GM23338 (cell line): ENCODE results near the gene TUBA8. TPM values are rescaled to one million over a fixed set of nuclear protein-coding genes. Genes with fewer than 3 reads are reported as not detected.

ENCODE experiments used
- CREB1 ChIP-seq: fragments of 250-450 bp; sonication (Bioruptor Pico); IDR thresholded peaks from 2 replicates; pipeline ENCODE4 v1.5.0; 2020; ENCODE audit warnings: low read depth, mild to moderate bottlenecking, moderate library complexity
- ETS1 ChIP-seq: IDR thresholded peaks from 2 replicates; pipeline ENCODE4 v1.6.1; 2016; ENCODE audit warnings: antibody characterized with exemption
- NANOG ChIP-seq: IDR thresholded peaks from 2 replicates; pipeline ENCODE4 v1.6.1; 2016; ENCODE audit warnings: antibody characterized with exemption, borderline replicate concordance
- STAT1 ChIP-seq: IDR thresholded peaks from one replicate; pipeline ENCODE4 v1.6.1; 2016; ENCODE audit warnings: antibody characterized with exemption; ENCODE audit not compliant: unreplicated experiment
- ZNF114 ChIP-seq: fragments of 250-450 bp; sonication (Bioruptor Pico); IDR thresholded peaks from 2 replicates; pipeline ENCODE4 v1.5.0; 2020; ENCODE audit warnings: mild to moderate bottlenecking, moderate library complexity
- ZNF331 ChIP-seq: fragments of 250-450 bp; sonication (Bioruptor Pico); IDR thresholded peaks from 2 replicates; pipeline ENCODE4 v1.5.0; 2020; ENCODE audit warnings: low read depth, mild to moderate bottlenecking, moderate library complexity
- ZNF462 ChIP-seq: fragments of 250-450 bp; sonication (Bioruptor Pico); IDR thresholded peaks from 2 replicates; pipeline ENCODE4 v1.5.0; 2020; ENCODE audit warnings: mild to moderate bottlenecking, moderate library complexity
- polyA plus RNA-seq: library from polyadenylated mRNA; unstranded; fragments of >200 nt; fragmentation: Nextera tagmentation; extraction: Ambion mirVana; gene quantifications from 2 replicates; pipeline ENCODE4 v1.2.1, GENCODE V29; 2016
- total RNA-seq: library from RNA; depleted of rRNA; stranded (reverse); fragments of >200 nt; shearing (Covaris generic); gene quantifications from 2 replicates; pipeline ENCODE4 v1.2.3, GENCODE V29; 2014

TUBA8 gene
- total and polyA plus RNA-seq, 2 experiments from 2014 or later: 0.31 to 0.48 TPM

- TF ChIP-seq ZNF462 (CRISPR knock-in tag) (no peak), ZNF331 (CRISPR knock-in tag) (no peak), STAT1 (no peak), ETS1 (no peak), ZNF114 (CRISPR knock-in tag) (no peak), NANOG (no peak), CREB1 (CRISPR knock-in tag) (no peak)
Observed at GRCh38 chr22:18075101-18075719, 35.4 kb upstream of the TUBA8 start (continued).
